K562 (cell line): ENCODE measurements around the gene RXRA. TPM values are rescaled to one million over a fixed set of nuclear protein-coding genes. Genes with fewer than 3 reads are reported as not detected.

Experiments
- ATAC-seq: fragments of 200-7000 bp; cut with Tn5 transposase; 3 replicates; pipeline ENCODE4 v1.9.1; 2020; ENCODE audit warnings: moderate library complexity
- BruUV-seq: library from RNA; stranded (reverse); fragments of 400-500 nt; replicated peaks from 2 replicates; lab custom pipeline; 2021; lab: Mats Ljungman, UMichigan
- CTCF ChIA-PET: fragments of 300-600 bp; formaldehyde crosslinking; extraction: SDS; loops from one replicate; lab custom pipeline; 2021; ENCODE audit warnings: low intra/inter-chr PET ratio; lab: Yijun Ruan, JAX
- POLR2A ChIA-PET: fragments of 300-600, 350-650 bp; sonication (Branson Sonifier 250); formaldehyde crosslinking; extraction: SDS; loops from one replicate; lab custom pipeline; 2021; ENCODE audit warnings: antibody characterized with exemption, inconsistent platforms; lab: Yijun Ruan, JAX
- DNase-seq, 4 experiments: peaks; one replicate each; pipeline versions ENCODE4 v3.0.0 to v3.0.0-alpha.2; 2011 to 2018; ENCODE audit warnings: low spot score in 3 of 4, mixed read lengths in 3 of 4; ENCODE audit errors: extremely low read depth in 1 of 4
- FAIRE-seq: peaks from 2 replicates; lab custom pipeline; 2011; peaks lifted over from hg19 to GRCh38; lab: Jason Lieb, UNC
- H2AFZ ChIP-seq: 2 replicates; pipeline ENCODE4 v1.6.0; 2011; ENCODE audit warnings: low read depth, low read length, control low read depth, inconsistent platforms
- H3K27ac ChIP-seq: fragments of 200-600 bp; 3 replicates; pipeline ENCODE4 v1.8.0; 2011; ENCODE audit warnings: low read depth, mild to moderate bottlenecking, control low read depth, inconsistent platforms, low read length, moderate library complexity, mixed read lengths; ENCODE audit errors: extremely low read depth
- H3K27me3 ChIP-seq, 2 experiments: fragments of 300-600 bp in 1 of 2; 2 replicates in 1 of 2; 3 replicates in 1 of 2; pipeline versions ENCODE4 v1.6.0 to v1.8.0; 2011; ENCODE audit warnings: inconsistent platforms in 2 of 2, low read length in 2 of 2, mild to moderate bottlenecking in 1 of 2, mixed read lengths in 1 of 2, moderate library complexity in 1 of 2; ENCODE audit not compliant: control insufficient read depth in 2 of 2, insufficient read depth in 2 of 2
- H3K36me3 ChIP-seq: fragments of 300-600 bp; 3 replicates; pipeline ENCODE4 v1.8.0; 2011; ENCODE audit warnings: mild to moderate bottlenecking, low read length, inconsistent platforms; ENCODE audit not compliant: control insufficient read depth, insufficient read depth
- H3K4me1 ChIP-seq, 2 experiments: fragments of 200-600 bp in 1 of 2; replicated peaks in 1 of 2; 2 replicates in 1 of 2; 3 replicates in 1 of 2; pipeline versions ENCODE4 v1.5.1 to v1.8.0; 2011; ENCODE audit warnings: inconsistent platforms in 2 of 2, low read length in 2 of 2, mild to moderate bottlenecking in 1 of 2, mixed read lengths in 1 of 2, moderate library complexity in 1 of 2; ENCODE audit not compliant: control insufficient read depth in 2 of 2, insufficient read depth in 2 of 2
- H3K4me2 ChIP-seq: 2 replicates; pipeline ENCODE4 v1.6.1; 2011; ENCODE audit warnings: low read length, control low read depth, inconsistent platforms, mixed read lengths; ENCODE audit not compliant: insufficient read depth
- H3K4me3 ChIP-seq: fragments of 200-600 bp; sonication (generic), shearing (Covaris generic); 2 replicates; pipeline ENCODE4 v1.5.1; 2016; ENCODE audit warnings: control low read depth, inconsistent platforms
- H3K79me2 ChIP-seq: fragments of 200-600 bp; 3 replicates; pipeline ENCODE4 v1.8.0; 2011; ENCODE audit warnings: low read length, inconsistent platforms; ENCODE audit not compliant: control insufficient read depth, insufficient read depth
- H3K9ac ChIP-seq, 2 experiments: 2 replicates each; pipeline versions ENCODE4 v1.6.0 to v1.6.1; 2011; ENCODE audit warnings: low read depth in 2 of 2, low read length in 2 of 2, control low read depth in 1 of 2, inconsistent platforms in 1 of 2, mild to moderate bottlenecking in 1 of 2, mixed read lengths in 1 of 2; ENCODE audit not compliant: insufficient read depth in 1 of 2
- H3K9me1 ChIP-seq: one replicate; pipeline ENCODE4 v1.6.0; 2011; ENCODE audit warnings: inconsistent platforms, mild to moderate bottlenecking, low read length, moderate library complexity; ENCODE audit not compliant: control insufficient read depth, insufficient read depth
- H3K9me3 ChIP-seq: replicated peaks from 2 replicates; pipeline ENCODE4 v1.5.1; 2011; ENCODE audit warnings: low read depth, low read length, inconsistent platforms; ENCODE audit not compliant: control insufficient read depth, insufficient read depth
- H4K20me1 ChIP-seq: replicated peaks from 2 replicates; pipeline ENCODE4 v1.6.1; 2011; ENCODE audit warnings: low read length, inconsistent platforms, mixed read lengths; ENCODE audit not compliant: control insufficient read depth, insufficient read depth
- ASH1L ChIP-seq: fragments of 450-650 bp; IDR thresholded peaks from 2 replicates; pipeline ENCODE4 v1.6.1; 2018; ENCODE audit warnings: borderline replicate concordance, mild to moderate bottlenecking, low read depth; ENCODE audit not compliant: partially characterized antibody
- CBX5 ChIP-seq: IDR thresholded peaks from 2 replicates; pipeline ENCODE4 v1.6.1; 2014; ENCODE audit warnings: low read depth, borderline replicate concordance
- CREB5 ChIP-seq: fragments of 250-450 bp; sonication (Bioruptor Pico); IDR thresholded peaks from 2 replicates; pipeline ENCODE4 v1.5.0; 2020; ENCODE audit warnings: mild to moderate bottlenecking
- ELF2 ChIP-seq: fragments of 250-450 bp; sonication (Bioruptor Pico); IDR thresholded peaks from 2 replicates; pipeline ENCODE4 v1.5.0; 2021; ENCODE audit warnings: mild to moderate bottlenecking
- FOXK1 ChIP-seq: sonication (generic); formaldehyde crosslinking; IDR thresholded peaks from 2 replicates; pipeline ENCODE4 v1.8.0; 2022; ENCODE audit warnings: missing genetic modification reagents, mild to moderate bottlenecking, borderline replicate concordance
- HMBOX1 ChIP-seq: sonication (generic); IDR thresholded peaks from 2 replicates; pipeline ENCODE4 v1.6.1; 2016
- JUNB ChIP-seq: fragments of 450-650 bp; formaldehyde crosslinking; conservative IDR thresholded peaks from 2 replicates; pipeline ENCODE4 v1.4.0; 2020; ENCODE audit warnings: mild to moderate bottlenecking
- MED1 ChIP-seq: sonication (generic); formaldehyde crosslinking; IDR thresholded peaks from 2 replicates; pipeline ENCODE4 v1.8.1; 2023; ENCODE audit warnings: missing genetic modification reagents, borderline replicate concordance
- RERE ChIP-seq: sonication (generic); formaldehyde crosslinking; IDR thresholded peaks from 2 replicates; pipeline ENCODE4 v1.8.0; 2023; ENCODE audit warnings: missing genetic modification reagents, mild to moderate bottlenecking, borderline replicate concordance
- SRF ChIP-seq, 2 experiments: fragments of 250-450, 450-650 bp in 1 of 2; sonication (Bioruptor Pico) in 1 of 2; sonication (generic) in 1 of 2; formaldehyde crosslinking; IDR thresholded peaks; 2 replicates each; pipeline versions ENCODE4 v1.5.0 to v1.5.1; 2020 to 2022; ENCODE audit warnings: mild to moderate bottlenecking in 1 of 2, missing genetic modification reagents in 1 of 2
- TEAD4 ChIP-seq, 2 experiments: sonication (generic) in 1 of 2; formaldehyde crosslinking in 1 of 2; IDR thresholded peaks; 2 replicates each; pipeline versions ENCODE4 v1.6.1 to v1.8.0; 2012 to 2022; ENCODE audit warnings: borderline replicate concordance in 1 of 2, inconsistent platforms in 1 of 2, low read length in 1 of 2, mild to moderate bottlenecking in 1 of 2, missing genetic modification reagents in 1 of 2
- ZC3H4 ChIP-seq: sonication (generic); formaldehyde crosslinking; IDR thresholded peaks from 2 replicates; pipeline ENCODE4 v1.9.0; 2021; ENCODE audit warnings: missing genetic modification reagents, borderline replicate concordance
- ZNF384 ChIP-seq: IDR thresholded peaks from 2 replicates; pipeline ENCODE4 v1.6.1; 2012; ENCODE audit warnings: low read depth, low read length, improper control_type of control experiment
- ZNF717 ChIP-seq: fragments of 250-450 bp; sonication (Bioruptor Pico); IDR thresholded peaks from 2 replicates; pipeline ENCODE4 v1.5.0; 2021
- ZNF75A ChIP-seq: fragments of 450-650 bp; formaldehyde crosslinking; IDR thresholded peaks from 2 replicates; pipeline ENCODE4 v1.4.0; 2020; ENCODE audit warnings: mild to moderate bottlenecking
- WGBS: fragments of 100-300 bp; shearing (Covaris generic); methylation state at CpG from one replicate; pipeline ENCODE4 v1.1.6; 2016; ENCODE audit warnings: low coverage, mixed read lengths; ENCODE audit not compliant: insufficient coverage; ENCODE audit errors: missing lambda C conversion rate; 5-methylcytosine and 5-hydroxymethylcytosine counted together
- in situ Hi-C: fragments of 300-500 bp; cut with MboI; formaldehyde crosslinking; loops from 4 replicates; pipeline ENCODE4 v1.15.0; 2018; ENCODE audit warnings: inconsistent platforms, mixed read lengths
- intact Hi-C: fragments of 100-400 bp; cut with micrococcal nuclease; formaldehyde crosslinking; loops from 2 replicates; pipeline ENCODE4 v1.14.2; 2022
- polyA plus RNA-seq, 8 experiments: library from polyadenylated mRNA; depleted of rRNA in 4 of 8; stranded (reverse) in 5 of 8; unstranded in 3 of 8; fragments of >200 nt; fragmentation: Nextera tagmentation in 2 of 8; fragmentation: Illumina TruSeq in 1 of 8; extraction: Ambion mirVana in 2 of 8; extraction: Trizol in 1 of 8; gene quantifications; 2 replicates each; pipeline versions ENCODE4 v1.2.1 to v1.2.3, GENCODE V29; 2011 to 2014; ENCODE audit warnings: inconsistent platforms in 1 of 8, missing spikeins in 1 of 8
- total RNA-seq, 7 experiments: library from RNA; depleted of rRNA in 6 of 7; stranded (reverse); fragments of >200 nt in 6 of 7; fragmentation: Illumina TruSeq in 2 of 7; extraction: Trizol in 2 of 7; gene quantifications; 2 replicates each; pipeline versions ENCODE4 v1.2.1 to v1.2.3, GENCODE V29; 2011 to 2021; ENCODE audit warnings: low replicate concordance in 1 of 7

Gene RXRA
- total and polyA plus RNA-seq, 9 of the 15 experiments (the other 6 are each of a cell fraction or from before 2014, with no cell fraction given): 0.35 to 23.6 (median 4.6) TPM

GRCh38 chr9:134484479-134484878 lies 158.2 kb downstream of the RXRA start:
- no peaks in the 10 kb centered on the region for H3K4me1 ChIP-seq
- no peak for DNase-seq
- BruUV-seq: no TSS peak
- no peaks in the 10 kb centered on the region; the same call in none of the 2 replicates for H4K20me1 ChIP-seq
- in situ Hi-C loops: no loop called here
- no peak for ATAC-seq
- ChIA-PET POLR2A (no interaction called here), CTCF (no interaction called here)
- no peaks in the 10 kb centered on the region for H3K36me3 ChIP-seq
- no peak overlapping the region for H3K4me2 ChIP-seq
- intact Hi-C loops: no loop called here
- H3K27me3 ChIP-seq: peaks cover 34 to 86% of the 10 kb centered on the region in 2 experiments
- no peak overlapping the region for H3K27ac ChIP-seq
- no peak for FAIRE-seq
- TF ChIP-seq ASH1L (no peak), RERE (CRISPR knock-in tag) (no peak), ZNF75A (CRISPR knock-in tag) (no peak), CREB5 (CRISPR knock-in tag) (no peak), ZNF384 (no peak), TEAD4 (IDR thresholded peaks at IDR 0.05; ENCODE audit: low read length) (no peak), TEAD4 (CRISPR knock-in tag; IDR thresholded peaks at IDR 0.05; ENCODE audit: borderline replicate concordance) (no peak), ZNF717 (no peak), ZC3H4 (CRISPR knock-in tag) (no peak), SRF (CRISPR knock-in tag; IDR thresholded peaks at IDR 0.05) (no peak), CBX5 (no peak), JUNB (CRISPR knock-in tag) (no peak), HMBOX1 (no peak), ELF2 (CRISPR knock-in tag) (no peak), FOXK1 (CRISPR knock-in tag) (no peak), MED1 (CRISPR knock-in tag) (no peak)
- 13% methylated on average over 3 of the region's 3 CpGs for WGBS
- H3K9me1 ChIP-seq: no peaks in the 10 kb centered on the region
- H3K9me3 ChIP-seq: no peaks in the 10 kb centered on the region
- H3K4me3 ChIP-seq: no peak overlapping the region
- H2AFZ ChIP-seq: no peak overlapping the region
- no peaks in the 10 kb centered on the region for H3K79me2 ChIP-seq
- H3K9ac ChIP-seq: no peak overlapping the region
